HG03103 (cell line): Measurements from ENCODE around the gene ZCCHC24.
A peak's percentile ranks its signal among the peaks of the same experiment; 100 is the strongest.
"Not testable (repeated sequence)": the region's sequence is repeated elsewhere in the genome, so short reads cannot be mapped to it uniquely, and the experiment has no call there.

Experiments used
- ATAC-seq: cut with Tn5 transposase; IDR thresholded peaks from one replicate; pipeline ENCODE4 v1.9.1; 2021; ENCODE audit warnings: low read depth; ENCODE audit not compliant: unreplicated experiment

ZCCHC24 gene

DNA sequence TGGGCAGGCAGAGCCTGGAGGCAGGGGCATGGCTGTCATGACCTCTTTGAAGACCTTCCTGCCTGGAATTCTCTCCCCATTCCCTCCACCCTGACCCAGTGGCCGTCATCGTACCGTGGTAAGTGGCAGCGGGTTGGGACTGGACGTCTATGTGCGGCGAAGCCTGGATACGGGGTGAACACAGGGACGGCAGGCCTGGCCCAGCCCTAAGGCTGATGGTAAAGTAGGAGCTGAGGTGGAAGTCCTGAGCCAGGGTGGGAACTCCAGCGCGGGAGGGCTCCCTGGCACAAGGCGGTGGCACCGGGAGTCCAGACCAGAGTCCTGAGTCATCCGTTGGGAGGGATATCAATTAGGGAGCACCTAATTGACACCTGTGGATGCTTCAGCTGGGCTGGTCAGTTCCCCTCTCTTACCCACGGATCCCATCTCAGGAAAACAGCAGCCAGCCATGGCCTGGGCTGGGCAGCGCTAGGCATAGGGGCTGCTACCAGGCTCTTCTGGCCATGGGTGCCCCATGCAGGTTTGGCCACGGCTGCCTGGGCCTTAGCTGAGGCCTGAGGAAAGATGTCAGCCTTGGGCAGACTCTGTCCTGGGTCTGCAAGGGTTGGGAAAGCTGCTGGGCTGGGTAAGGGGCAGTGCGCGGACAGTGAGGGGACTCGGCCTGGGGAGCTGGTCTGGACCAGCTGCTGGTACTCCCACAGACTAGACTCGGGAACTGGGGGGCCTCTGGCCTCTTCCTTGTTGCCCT lies 94.8 kb downstream of the ZCCHC24 start:
- ATAC-seq: no peak

DNA sequence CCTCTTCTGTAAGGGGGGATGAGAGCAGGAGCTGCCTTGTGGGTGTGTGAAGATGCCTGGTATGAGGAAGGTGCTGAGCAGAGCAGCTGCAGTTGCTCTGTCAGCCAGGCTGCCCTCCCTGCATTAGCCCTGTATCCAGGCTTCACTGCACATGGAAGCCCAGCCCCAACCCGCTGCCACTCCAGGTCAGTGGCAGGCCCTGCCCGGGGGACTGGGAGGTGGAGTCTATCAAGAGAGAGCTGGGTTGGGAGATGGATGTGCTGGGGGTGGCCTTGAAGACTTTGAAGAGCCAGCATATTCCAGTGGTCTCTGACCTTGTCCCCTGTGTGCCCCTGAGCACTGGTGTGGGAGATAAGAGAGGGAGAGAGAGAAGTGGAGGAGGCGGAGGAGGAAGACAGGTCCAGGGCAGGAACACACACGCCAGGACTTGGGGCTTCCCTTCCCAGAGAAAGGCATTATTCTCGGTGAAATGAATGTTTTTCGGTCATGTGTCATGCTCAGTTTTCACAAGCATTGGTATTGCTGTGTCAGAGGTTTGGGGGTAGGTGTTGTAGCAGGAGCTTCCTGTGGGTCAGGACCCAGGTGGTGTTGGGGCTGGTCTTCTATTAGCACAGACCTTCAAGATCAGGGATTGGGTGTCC lies 95.5 kb downstream of the ZCCHC24 start:
- ATAC-seq: no peak

DNA sequence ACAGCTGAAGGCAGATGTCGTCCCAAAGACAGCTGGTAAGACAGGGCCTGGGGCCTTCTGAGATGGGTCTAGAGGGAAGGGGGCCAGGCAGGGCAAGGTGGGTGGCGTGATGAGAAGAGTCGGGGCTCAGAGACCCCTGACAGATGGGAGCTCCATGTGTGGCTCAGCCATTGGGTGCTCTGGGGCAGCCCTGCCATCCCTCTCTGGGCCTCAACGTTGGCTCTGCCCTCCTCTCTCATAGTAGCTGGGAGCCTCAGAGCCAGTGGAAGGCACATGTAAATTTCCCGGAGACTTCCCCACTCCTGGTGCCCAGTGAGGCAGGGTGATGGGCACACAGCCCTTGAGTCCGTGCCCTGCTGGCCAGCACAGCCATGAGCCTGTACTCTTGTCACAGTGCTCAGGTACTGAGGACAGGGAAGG lies 96.3 kb downstream of the ZCCHC24 start:
- ATAC-seq: no peak

DNA sequence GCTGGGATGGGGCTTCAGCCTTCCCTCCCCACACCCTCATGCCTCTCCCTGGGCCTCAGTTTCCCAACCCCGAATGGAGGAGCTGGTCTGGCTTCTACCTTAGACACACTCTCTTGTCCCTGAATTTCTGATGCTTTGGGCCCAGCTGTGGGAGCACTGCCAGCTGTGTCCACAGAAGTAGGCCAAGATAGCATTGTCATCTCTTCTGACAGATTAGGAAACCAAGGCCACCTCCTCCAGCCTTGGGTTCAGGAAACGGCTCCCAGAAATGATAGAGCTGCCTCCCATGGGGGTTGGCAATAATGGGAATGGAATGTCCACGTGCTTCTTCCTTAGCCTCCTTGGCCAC lies 96.8 kb downstream of the ZCCHC24 start:
- no peak for ATAC-seq

DNA sequence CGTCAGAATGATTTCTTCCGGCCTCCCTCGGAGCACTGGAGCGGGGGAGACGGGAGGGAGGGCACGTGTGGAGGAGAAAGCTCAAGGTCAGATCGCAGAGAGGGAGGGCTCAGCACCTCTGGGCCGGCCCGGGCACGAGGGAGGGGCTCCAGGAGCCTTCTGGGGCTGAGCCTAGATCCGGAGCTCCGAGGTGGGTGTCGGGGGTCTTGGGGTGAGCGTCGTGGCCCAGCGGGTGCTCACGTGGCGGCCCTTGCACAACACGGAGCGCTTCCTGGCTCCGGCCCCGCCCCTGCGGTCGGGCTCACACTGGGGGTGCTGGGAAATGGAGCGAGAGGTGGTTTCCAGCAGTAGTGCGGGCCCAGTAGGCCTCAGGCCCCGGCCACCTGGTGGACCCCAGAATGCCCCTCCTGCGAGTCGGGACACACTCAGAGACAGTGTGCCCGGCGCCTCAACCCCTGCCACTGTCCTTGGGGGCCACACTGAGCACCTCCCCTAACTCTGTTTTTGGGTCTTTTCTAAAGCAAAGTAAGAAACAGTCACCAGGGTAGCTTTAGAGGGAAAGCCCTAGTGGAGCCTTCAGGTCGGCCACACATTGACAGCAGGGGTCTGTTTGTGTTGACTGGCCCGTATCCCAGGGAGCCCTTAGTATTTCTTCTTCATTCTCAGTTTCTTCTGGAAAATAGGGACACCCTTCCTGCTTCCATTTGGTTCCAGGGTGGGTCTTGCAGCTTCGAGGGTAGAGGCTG lies 97.4 kb downstream of the ZCCHC24 start:
- peak; percentile 64 for ATAC-seq

DNA sequence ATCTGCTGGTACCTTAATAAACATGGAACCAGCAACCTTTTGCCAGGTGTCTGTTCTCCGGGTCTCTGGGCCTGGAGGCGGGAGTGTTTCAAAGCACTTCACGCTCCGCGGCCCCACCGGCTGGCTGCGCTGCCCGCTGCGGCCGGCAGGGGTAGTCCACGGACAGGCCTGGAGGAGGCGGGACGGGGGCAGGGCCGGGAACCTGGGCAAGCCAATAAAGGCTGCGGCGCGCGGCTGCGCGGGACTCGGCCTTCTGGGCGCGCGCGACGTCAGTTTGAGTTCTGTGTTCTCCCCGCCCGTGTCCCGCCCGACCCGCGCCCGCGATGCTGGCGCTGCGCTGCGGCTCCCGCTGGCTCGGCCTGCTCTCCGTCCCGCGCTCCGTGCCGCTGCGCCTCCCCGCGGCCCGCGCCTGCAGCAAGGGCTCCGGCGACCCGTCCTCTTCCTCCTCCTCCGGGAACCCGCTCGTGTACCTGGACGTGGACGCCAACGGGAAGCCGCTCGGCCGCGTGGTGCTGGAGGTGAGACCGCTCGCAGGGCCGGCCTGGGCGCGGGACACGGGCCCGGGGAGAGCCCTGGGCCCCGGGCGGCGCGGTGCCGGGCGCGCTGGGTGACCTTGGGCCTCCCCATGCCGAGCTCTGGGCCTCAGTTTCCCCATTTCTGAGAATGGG lies 98.1 kb downstream of the ZCCHC24 start, which contains the start of gene PPIF:
Gene PPIF (plus strand): TSS at position 244 of the 668 bp plus-strand sequence. CDS start 80 bp downstream, at position 324.
- ATAC-seq: peak; percentile 80

DNA sequence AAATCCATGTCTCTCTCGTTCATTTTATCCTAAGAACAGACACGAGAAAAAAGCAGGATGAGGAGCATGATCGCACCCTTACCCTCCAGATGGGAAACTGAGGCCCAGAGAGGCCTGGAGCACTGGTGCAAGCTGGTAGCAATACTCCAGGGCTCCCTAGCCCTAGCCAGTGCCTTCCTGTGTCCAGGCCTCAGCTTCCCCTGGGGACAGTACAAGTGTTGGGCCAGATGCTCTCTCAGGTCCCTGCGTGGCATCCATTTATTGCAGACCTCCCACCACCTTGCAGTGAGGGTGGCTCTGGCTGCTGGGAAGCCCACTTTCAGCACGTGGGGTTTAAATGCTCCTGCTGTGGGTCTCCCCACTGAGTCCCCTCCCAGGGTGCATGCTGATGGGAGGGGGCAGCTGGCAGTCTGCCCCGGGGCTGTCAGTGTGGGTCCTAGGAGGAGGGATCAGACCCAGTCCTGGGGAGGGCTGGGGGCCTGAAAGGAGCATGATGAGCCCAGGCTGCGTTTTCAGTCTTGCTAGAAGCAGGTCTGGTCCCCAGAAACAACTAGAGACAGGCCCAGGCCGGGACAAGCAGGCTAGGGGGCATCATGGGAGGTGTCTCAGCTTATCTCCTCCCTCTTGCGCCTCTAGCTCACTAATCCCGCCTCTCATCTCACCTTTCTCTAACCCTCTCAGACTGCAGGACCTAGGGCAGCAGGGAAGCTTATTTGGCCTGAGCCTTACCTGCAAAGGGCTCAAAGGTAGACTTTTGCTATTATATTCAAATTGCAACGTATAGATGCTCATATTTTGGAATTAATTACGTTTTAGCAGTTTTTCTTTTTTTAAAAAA lies 98.8 kb downstream of the ZCCHC24 start:
- no peak for ATAC-seq

DNA sequence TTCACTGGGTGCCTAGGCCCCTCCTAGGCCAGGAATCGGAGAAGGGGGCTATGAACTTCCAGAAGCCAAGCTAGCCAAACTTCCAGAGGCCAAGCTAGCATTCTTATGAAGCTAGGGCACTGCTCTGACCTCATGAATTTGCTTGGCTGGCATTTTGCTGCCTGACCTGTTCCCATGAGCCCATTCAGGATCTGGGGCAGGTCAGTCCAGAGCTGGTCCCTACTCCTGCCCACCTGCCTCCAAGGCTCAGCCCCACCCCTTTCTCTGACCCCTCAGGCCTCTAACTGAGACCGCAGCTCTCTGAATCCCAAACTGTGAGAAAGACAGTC lies 99.4 kb downstream of the ZCCHC24 start:
- ATAC-seq: no peak

DNA sequence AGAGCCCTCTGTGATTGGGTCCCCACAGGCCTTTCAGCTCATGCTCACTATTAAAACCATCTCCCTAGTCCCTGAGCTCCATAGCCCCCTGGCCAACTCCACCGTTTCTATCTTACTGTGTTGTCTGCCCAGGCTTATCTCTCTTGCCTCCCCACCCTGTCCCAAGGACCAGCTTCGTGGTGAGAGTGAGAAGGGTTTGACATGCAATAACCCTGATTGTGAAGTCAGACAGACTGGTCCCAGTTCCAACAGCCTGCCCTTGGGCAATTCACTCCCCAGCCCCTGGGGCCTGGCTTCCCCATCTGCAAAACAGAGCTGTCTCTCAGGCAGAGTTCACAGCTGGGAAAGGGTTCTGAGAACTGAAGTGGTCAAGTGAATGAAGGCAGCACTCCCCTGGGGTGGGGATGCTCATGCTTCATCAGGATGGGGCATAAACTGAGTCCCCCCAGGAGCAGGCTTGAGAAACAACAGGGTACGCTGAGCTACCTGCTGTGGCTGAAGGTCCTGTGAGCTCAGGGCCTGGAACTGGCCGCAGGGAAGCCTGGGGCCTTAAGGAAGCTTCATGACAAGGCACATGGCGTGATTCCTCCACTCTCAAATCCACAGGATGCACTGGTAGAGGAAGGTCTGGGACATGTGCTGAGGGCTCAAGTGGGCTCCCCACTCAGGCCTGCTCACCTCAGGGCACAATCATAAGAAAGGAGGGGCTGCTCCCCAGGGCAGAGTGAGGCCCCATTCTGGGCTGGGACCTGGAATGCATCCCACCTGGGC lies 100.0 kb downstream of the ZCCHC24 start:
- no peak for ATAC-seq

DNA sequence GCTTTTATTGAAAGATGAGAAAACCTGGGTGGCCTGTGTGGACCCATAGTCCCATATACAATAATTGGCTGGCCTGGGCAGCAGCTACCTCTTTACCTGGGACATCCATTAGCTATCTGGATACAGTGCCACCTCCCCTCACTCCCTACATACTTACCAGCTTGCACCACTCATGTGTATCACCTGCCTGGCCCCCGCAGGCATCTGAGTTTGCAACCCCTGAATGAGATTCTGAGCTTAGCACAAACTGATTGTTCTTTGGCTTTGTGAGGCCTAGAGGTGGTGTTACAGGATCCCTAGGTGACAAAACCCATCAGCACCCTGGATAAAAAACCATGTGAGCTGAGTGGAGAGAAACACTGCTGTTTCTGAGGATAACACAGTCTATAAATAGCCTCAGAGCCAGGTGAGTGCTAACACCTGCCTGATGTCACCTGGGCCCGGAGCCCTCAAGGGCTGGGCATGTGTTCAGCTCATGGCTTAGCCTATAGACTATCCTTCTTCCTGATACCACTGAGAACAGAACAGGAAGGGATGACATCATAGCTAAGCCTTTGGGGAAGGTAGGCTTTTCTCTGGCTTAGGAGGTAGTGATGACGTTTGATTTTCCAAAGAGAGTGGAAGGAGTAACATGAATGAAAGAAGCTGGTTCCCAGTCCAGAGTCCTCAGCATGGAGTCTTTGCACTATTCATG lies 100.8 kb downstream of the ZCCHC24 start:
- ATAC-seq: no peak

DNA sequence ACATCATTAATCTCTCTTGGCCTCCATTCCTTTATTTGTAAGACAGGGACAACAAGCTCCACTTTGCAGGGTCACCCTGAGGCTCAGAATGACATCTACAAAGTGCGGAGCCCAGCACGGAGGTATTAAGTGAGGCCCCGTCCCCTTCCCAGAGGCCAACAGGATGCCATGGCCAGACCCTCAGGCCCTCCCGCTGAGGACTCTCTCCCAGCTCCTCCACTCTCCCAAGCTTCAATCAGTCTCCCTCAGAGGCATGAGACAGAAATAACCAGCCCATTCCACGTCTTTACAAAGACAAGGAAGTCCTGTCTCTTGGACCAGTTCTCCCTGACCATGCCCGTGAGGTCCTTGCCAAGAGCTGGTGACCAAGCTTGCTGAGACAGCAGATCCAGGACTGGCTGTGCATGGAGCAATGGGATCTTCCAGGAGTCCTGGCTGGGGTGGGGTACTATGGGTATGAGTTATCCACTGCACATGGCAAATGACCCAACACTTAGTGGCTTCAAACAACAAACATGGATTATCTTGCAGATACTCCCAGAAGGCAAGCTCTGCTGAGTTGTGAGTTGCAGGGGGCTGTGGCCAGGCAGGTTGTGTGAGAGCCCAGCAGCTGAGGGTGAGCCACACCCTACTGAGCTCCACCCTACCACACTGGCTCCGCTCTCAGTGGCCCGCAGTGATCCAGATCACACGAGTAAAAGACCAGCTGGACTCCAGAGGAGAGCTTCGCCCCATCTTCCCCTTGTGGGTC lies 102.4 kb downstream of the ZCCHC24 start:
- no peak for ATAC-seq

DNA sequence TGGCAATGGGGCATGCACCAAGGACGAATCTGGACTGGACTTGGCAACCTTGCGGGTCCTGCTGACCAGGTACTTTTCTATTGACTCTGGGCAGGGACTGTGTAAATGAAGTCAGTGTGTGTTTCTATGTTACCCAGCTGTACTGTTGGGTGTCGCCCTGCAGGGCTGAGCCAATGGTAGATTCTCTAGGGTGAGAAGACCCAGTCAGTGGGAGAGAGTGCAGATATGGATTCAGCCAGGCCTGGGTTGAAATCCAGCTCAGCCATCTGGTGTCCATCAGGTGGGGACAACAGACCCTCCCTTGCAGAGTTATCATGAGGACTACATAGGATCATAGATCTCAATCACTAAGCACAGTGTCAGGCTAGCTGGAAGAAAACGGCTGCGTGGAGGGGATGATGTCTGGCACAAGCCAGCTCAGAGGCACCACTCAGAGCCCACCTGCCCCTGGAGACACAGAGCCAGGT lies 103.1 kb downstream of the ZCCHC24 start:
- ATAC-seq: no peak

DNA sequence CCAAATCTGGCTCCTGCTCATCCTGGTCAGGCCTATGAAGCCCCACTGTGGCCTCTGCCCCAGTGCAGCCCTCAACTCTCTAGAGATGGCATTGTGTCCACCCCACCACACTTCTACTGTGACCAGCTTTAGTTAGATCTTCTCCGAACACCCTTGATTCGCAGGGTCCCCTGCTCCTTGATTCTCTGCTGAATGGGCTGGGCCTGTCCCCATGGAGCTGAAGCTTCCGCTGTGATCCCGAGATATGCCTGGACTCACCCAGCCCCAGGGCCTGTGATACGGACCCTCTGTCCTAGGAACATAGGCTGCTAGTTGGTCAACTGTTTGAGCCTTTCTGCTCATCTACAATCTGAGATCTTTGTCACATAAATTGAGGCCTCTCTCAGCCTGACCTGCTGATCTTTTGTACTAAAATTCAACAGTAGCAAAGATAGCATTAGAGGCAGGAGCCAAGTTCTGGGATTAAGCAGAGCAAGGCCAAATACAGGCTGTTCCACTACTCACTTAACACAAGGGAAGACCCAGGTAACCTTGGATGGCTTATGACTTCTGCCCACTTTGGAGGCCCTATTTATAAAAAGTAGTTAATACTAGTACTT lies 104.7 kb downstream of the ZCCHC24 start:
- ATAC-seq: no peak

DNA sequence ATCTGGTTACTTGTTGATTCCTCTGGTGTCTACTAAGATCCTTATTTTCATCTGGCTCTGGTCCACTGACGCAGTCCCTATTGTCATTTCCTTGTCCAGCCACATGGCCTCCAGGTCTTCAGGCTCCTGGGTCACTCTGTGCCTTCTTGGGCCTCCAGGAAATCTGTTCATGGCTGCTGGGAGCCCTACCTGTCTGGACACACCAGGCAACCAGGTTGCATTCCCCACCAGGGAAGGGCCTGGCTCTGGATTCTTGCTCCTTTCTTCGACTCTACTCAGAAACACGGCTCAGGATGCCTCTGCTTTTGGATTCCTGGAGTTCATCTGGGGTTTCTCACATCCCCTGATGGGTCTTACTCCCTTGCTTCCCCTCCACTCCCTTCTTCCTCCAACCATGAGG lies 106.2 kb downstream of the ZCCHC24 start:
- no peak for ATAC-seq

DNA sequence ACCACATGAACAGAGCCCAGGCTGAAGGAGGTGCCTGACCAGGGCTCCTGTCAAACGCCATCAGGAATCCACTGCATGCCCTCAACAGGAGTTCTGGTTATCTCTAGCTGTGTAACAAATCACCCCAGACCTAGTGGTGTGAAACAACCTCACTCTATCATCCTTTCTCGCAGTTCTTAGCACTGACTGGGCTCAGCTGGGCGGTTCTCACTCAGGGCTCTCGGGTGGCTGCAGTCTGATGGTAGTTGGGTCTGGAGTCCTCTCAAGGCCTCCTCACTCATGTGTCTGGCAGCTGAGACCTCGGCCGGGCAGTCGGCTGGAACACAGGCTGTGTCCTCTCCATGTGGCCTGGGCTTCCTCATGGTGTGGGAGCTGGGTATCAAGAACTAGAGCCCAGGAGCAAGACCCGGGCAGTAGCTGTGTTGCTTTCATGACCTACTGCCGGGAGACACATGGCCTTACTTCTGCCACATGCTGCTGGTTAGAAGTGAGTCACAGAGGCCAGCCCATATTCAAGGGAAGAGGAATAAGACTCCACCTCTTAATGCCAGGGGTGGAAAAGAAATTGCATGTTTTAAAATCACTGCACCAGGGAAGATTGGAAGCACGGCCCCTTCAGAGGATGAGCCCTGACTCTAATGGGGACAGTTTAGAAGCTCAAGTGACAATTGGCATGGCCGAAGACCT lies 107.5 kb downstream of the ZCCHC24 start:
- not testable (repeated sequence) for ATAC-seq

DNA sequence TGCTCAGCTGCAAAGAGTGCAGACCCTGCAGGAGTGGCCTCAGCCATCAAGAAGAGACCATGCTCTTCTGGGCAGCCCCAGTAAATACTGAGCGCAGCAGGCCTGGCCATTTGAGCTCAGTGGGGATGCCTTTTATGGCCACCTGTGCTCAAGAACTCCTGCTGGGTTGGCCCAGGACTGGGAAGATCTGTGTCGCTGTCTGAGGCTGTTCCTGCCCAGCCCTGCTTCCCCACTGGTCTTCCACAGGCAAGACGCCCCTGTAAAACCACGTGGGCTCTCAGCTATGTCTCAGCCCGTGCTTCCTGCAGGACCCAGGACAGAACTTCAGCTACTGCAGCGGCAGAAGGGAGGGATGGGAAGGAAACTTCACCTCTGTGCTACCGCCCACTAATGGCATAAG lies 108.7 kb downstream of the ZCCHC24 start:
- no peak for ATAC-seq

DNA sequence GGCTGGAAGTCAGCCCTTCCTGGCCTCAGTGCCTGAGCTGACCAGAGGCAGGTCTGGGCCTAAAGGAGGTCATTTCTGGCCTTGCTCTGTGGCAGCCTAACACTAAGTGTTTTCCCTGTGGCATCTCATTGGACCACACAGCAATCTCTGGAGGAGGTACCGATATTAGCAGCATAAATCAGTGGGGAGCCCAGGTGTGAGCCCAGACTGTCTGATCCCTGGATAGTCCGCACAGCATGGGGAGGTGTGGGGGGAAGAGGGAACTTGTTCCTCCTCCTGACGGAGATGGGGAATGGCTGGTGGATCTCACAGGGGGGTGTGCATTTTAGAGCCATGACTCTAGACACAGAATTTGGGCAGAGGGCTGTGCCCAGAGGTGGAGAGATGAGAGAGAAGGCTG lies 109.1 kb downstream of the ZCCHC24 start:
- no peak for ATAC-seq
